ENCODE data around the gene SYT3. TPM values are rescaled to one million over a fixed set of nuclear protein-coding genes. Genes with fewer than 3 reads are reported as not detected.

Gene SYT3
- total and polyA plus RNA-seq, 2 of the 13 experiments (the other 11 are each of a cell fraction or from before 2014, with no cell fraction given): not detected

GRCh38 chr19:50649433-50650391 lies 10.0 kb upstream of the SYT3 start, which contains the start of gene C19orf81 (continued):
- TF ChIP-seq ATRX (CRISPR knock-in tag; IDR thresholded peaks at IDR 0.05; ENCODE audit: borderline replicate concordance): no peak
- TF ChIP-seq ZNF790 (CRISPR knock-in tag; IDR thresholded peaks at IDR 0.05; ENCODE audit: borderline replicate concordance): no peak
- no peak for TF ChIP-seq ZSCAN25 (CRISPR knock-in tag; IDR thresholded peaks at IDR 0.05)
- TF ChIP-seq GATAD2A (CRISPR knock-in tag; IDR thresholded peaks at IDR 0.05): no peak
- TF ChIP-seq ZBTB49 (CRISPR knock-in tag; IDR thresholded peaks at IDR 0.05; ENCODE audit: borderline replicate concordance): no peak
- no peak for TF ChIP-seq PHF20 (CRISPR knock-in tag; IDR thresholded peaks at IDR 0.05)
- no peak for TF ChIP-seq SRY (CRISPR knock-in tag; IDR thresholded peaks at IDR 0.05)
- TF ChIP-seq ARNT2 (CRISPR knock-in tag; IDR thresholded peaks at IDR 0.05; ENCODE audit: low read depth): no peak
- TF ChIP-seq, protein P1, sequence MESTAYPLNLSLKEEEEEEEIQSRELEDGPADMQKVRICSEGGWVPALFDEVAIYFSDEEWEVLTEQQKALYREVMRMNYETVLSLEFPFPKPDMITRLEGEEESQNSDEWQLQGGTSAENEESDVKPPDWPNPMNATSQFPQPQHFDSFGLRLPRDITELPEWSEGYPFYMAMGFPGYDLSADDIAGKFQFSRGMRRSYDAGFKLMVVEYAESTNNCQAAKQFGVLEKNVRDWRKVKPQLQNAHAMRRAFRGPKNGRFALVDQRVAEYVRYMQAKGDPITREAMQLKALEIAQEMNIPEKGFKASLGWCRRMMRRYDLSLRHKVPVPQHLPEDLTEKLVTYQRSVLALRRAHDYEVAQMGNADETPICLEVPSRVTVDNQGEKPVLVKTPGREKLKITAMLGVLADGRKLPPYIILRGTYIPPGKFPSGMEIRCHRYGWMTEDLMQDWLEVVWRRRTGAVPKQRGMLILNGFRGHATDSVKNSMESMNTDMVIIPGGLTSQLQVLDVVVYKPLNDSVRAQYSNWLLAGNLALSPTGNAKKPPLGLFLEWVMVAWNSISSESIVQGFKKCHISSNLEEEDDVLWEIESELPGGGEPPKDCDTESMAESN (CRISPR knock-in tag; conservative IDR thresholded peaks at IDR 0.05): no peak
- TF ChIP-seq NCOA2 (CRISPR knock-in tag; IDR thresholded peaks at IDR 0.05): no peak
- TF ChIP-seq XBP1 (CRISPR knock-in tag; IDR thresholded peaks at IDR 0.05): no peak
- peak; percentile 61 for TF ChIP-seq NFYB (CRISPR knock-in tag; IDR thresholded peaks at IDR 0.05)
- no peak for TF ChIP-seq ASH2L (IDR thresholded peaks at IDR 0.05; ENCODE audit: insufficient read length, low read depth, low read length)
- no peak for TF ChIP-seq REXO4 (CRISPR knock-in tag; IDR thresholded peaks at IDR 0.05; ENCODE audit: borderline replicate concordance)
- TF ChIP-seq BCL6 (CRISPR knock-in tag; IDR thresholded peaks at IDR 0.05): peak; percentile 65
- no peak for TF ChIP-seq ZNF770 (CRISPR knock-in tag; IDR thresholded peaks at IDR 0.05)
- TF ChIP-seq NR2F6 (IDR thresholded peaks at IDR 0.05): no peak
- no peak for TF ChIP-seq NR2F6 (CRISPR knock-in tag; IDR thresholded peaks at IDR 0.05)
- TF ChIP-seq ZNF234 (CRISPR knock-in tag; conservative IDR thresholded peaks at IDR 0.05): no peak
- TF ChIP-seq ZNF256 (CRISPR knock-in tag; conservative IDR thresholded peaks at IDR 0.05): no peak
- no peak for TF ChIP-seq AGO2 (optimal IDR thresholded peaks at IDR 0.05; ENCODE audit: low read depth, low read length)
- no peak for TF ChIP-seq CBX5 (CRISPR knock-in tag; IDR thresholded peaks at IDR 0.05; ENCODE audit: borderline replicate concordance)
- TF ChIP-seq ZNF749 (CRISPR knock-in tag; IDR thresholded peaks at IDR 0.05; ENCODE audit: borderline replicate concordance): no peak
- no peak for TF ChIP-seq ZNF713 (CRISPR knock-in tag; IDR thresholded peaks at IDR 0.05)
- TF ChIP-seq ZNF746 (CRISPR knock-in tag; IDR thresholded peaks at IDR 0.05): no peak

All from HepG2 (cell line).